Adrenal gland (tissue), 5 donors: ENCODE data around the gene PHYH.

Experiments used
- CTCF ChIP-seq, 6 experiments: fragments of 450-650 bp in 4 of 6; fragments of 200-600 bp in 2 of 6; sonication (generic) in 1 of 6; IDR thresholded peaks; 1 replicate in 5 of 6; 2 replicates in 1 of 6; pipeline versions ENCODE4 v1.5.1 to v1.8.0; 2016 to 2021; ENCODE audit warnings: antibody characterized with exemption in 6 of 6, mild to moderate bottlenecking in 2 of 6, moderate library complexity in 1 of 6
- POLR2A ChIP-seq, 2 donors: fragments of 450-650 bp; IDR thresholded peaks; one replicate each; pipeline ENCODE4 v1.6.1; 2017; ENCODE audit warnings: antibody characterized with exemption in 2 of 2, mild to moderate bottlenecking in 2 of 2, moderate library complexity in 1 of 2
- donor health status: DM: no; HTN: no; CAD: no.

DNA sequence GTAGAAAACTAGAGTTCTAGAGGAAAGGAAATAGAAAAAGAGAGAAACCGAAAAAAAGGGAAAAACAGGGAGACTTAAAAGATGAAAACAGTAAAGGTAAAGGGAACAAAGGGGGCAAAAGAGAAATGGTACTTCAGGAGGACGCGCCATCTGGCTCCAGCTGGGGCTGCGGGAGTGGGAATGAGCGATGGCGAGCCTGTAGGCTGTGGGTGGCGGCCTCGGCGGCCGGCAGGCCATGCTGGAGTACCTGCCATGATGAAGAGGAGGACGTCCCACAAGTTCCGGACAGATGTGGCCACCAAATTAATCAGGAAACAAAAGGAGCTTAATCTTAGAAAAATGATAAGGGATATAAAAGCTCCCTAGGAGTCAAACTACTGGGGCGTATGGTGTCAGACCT lies 21.7 kb upstream of the PHYH start:
- TF ChIP-seq CTCF (IDR thresholded peaks at IDR 0.05) (no peak), POLR2A (IDR thresholded peaks at IDR 0.05) (no peak)
